H9 (cell line): ENCODE results near the gene OTUD3. TPM values are rescaled to one million over a fixed set of nuclear protein-coding genes. Genes with fewer than 3 reads are reported as not detected.

ENCODE experiments used
- DNase-seq: peaks from one replicate; pipeline ENCODE4 v3.0.0-alpha.2; 2017
- H2AFZ ChIP-seq: one replicate; pipeline ENCODE4 v1.6.1; 2013; ENCODE audit warnings: mild to moderate bottlenecking, low read length, control low read depth, moderate library complexity
- H2AK5ac ChIP-seq: 2 replicates; pipeline ENCODE4 v1.6.1; 2013; ENCODE audit warnings: low read length, control low read depth, mixed read lengths; ENCODE audit not compliant: insufficient read length
- H2BK120ac ChIP-seq: one replicate; pipeline ENCODE4 v1.6.1; 2013; ENCODE audit warnings: low read depth, mild to moderate bottlenecking, low read length, control low read depth, inconsistent platforms; ENCODE audit not compliant: poor library complexity, severe bottlenecking
- H2BK12ac ChIP-seq: 2 replicates; pipeline ENCODE4 v1.6.1; 2013; ENCODE audit warnings: low read length, control low read depth, mixed read lengths, low read depth; ENCODE audit not compliant: insufficient read length
- H2BK15ac ChIP-seq: 2 replicates; pipeline ENCODE4 v1.6.1; 2013; ENCODE audit warnings: low read depth, low read length, control low read depth
- H2BK20ac ChIP-seq: one replicate; pipeline ENCODE4 v1.6.1; 2013; ENCODE audit warnings: low read depth, mild to moderate bottlenecking, low read length, control low read depth, inconsistent platforms; ENCODE audit not compliant: poor library complexity, severe bottlenecking
- H2BK5ac ChIP-seq: 2 replicates; pipeline ENCODE4 v1.6.1; 2013; ENCODE audit warnings: low read length, control low read depth, mixed read lengths; ENCODE audit not compliant: insufficient read length
- H3K14ac ChIP-seq: 2 replicates; pipeline ENCODE4 v1.6.1; 2013; ENCODE audit warnings: low read length, control low read depth; ENCODE audit not compliant: insufficient read depth
- H3K18ac ChIP-seq: 2 replicates; pipeline ENCODE4 v1.6.1; 2013; ENCODE audit warnings: low read depth, mild to moderate bottlenecking, mixed read lengths, low read length, control low read depth; ENCODE audit not compliant: insufficient read length
- H3K23ac ChIP-seq: 2 replicates; pipeline ENCODE4 v1.6.1; 2013; ENCODE audit warnings: low read length, control low read depth, mixed read lengths, low read depth; ENCODE audit not compliant: insufficient read length
- H3K23me2 ChIP-seq: 2 replicates; pipeline ENCODE4 v1.6.1; 2013; ENCODE audit warnings: low read depth, mild to moderate bottlenecking, mixed read lengths, low read length, control low read depth; ENCODE audit not compliant: insufficient read length, poor library complexity, severe bottlenecking
- H3K27ac ChIP-seq: 2 replicates; pipeline ENCODE4 v1.5.1; 2013; ENCODE audit warnings: low read length, control low read depth, mixed read lengths, low read depth; ENCODE audit not compliant: insufficient read length
- H3K27me3 ChIP-seq: 2 replicates; pipeline ENCODE4 v1.6.1; 2013; ENCODE audit warnings: low read length, control low read depth, inconsistent platforms; ENCODE audit not compliant: insufficient read depth
- H3K4ac ChIP-seq: 2 replicates; pipeline ENCODE4 v1.6.1; 2013; ENCODE audit warnings: low read depth, mild to moderate bottlenecking, control low read depth, inconsistent platforms, low read length, moderate library complexity
- H3K4me1 ChIP-seq: 2 replicates; pipeline ENCODE4 v1.6.1; 2013; ENCODE audit warnings: low read length, control low read depth, inconsistent platforms; ENCODE audit not compliant: insufficient read depth
- H3K4me2 ChIP-seq: 2 replicates; pipeline ENCODE4 v1.6.1; 2013; ENCODE audit warnings: low read length, control low read depth, mixed read lengths; ENCODE audit not compliant: insufficient read length, insufficient read depth
- H3K56ac ChIP-seq: 2 replicates; pipeline ENCODE4 v1.6.1; 2013; ENCODE audit warnings: low read depth, mild to moderate bottlenecking, mixed read lengths, low read length, control low read depth; ENCODE audit not compliant: insufficient read length
- H3K79me1 ChIP-seq: 2 replicates; pipeline ENCODE4 v1.6.1; 2013; ENCODE audit warnings: low read depth, mild to moderate bottlenecking, moderate library complexity, low read length, control low read depth, inconsistent platforms; ENCODE audit not compliant: insufficient read depth, poor library complexity, severe bottlenecking
- H3K79me2 ChIP-seq: 2 replicates; pipeline ENCODE4 v1.6.1; 2013; ENCODE audit warnings: low read length, control low read depth, inconsistent platforms; ENCODE audit not compliant: insufficient read depth
- H3K9ac ChIP-seq: 2 replicates; pipeline ENCODE4 v1.6.1; 2013; ENCODE audit warnings: low read length, control low read depth, mixed read lengths; ENCODE audit not compliant: insufficient read length; ENCODE audit errors: extremely low read depth
- H3K9me3 ChIP-seq: one replicate; pipeline ENCODE4 v1.6.1; 2013; ENCODE audit warnings: low read depth, low read length, inconsistent platforms; ENCODE audit not compliant: control insufficient read depth
- H3T11ph ChIP-seq: one replicate; pipeline ENCODE4 v1.6.1; 2013; ENCODE audit warnings: mild to moderate bottlenecking, low read length, control low read depth, inconsistent platforms
- H4K20me1 ChIP-seq: one replicate; pipeline ENCODE4 v1.6.1; 2013; ENCODE audit not compliant: control insufficient read depth, insufficient read length, insufficient read depth
- H4K5ac ChIP-seq: 2 replicates; pipeline ENCODE4 v1.6.1; 2013; ENCODE audit warnings: low read depth, mild to moderate bottlenecking, mixed read lengths, low read length, control low read depth; ENCODE audit not compliant: insufficient read length
- H4K8ac ChIP-seq: replicated peaks from 2 replicates; pipeline ENCODE4 v1.6.1; 2013; ENCODE audit warnings: low read length, control low read depth, mixed read lengths, low read depth; ENCODE audit not compliant: insufficient read length
- H4K91ac ChIP-seq: 2 replicates; pipeline ENCODE4 v1.6.1; 2013; ENCODE audit warnings: low read depth, mild to moderate bottlenecking, moderate library complexity, mixed read lengths, low read length, control low read depth; ENCODE audit not compliant: insufficient read length
- H3K27ac Mint-ChIP-seq, 3 experiments: 2 replicates in 2 of 3; 3 replicates in 1 of 3; pipeline ENCODE4 v1.8.0; 2020 to 2021; ENCODE audit warnings: mixed read lengths in 3 of 3, mild to moderate bottlenecking in 1 of 3, moderate library complexity in 1 of 3
- H3K27me3 Mint-ChIP-seq: 2 replicates; pipeline ENCODE4 v1.8.0; 2021; ENCODE audit warnings: low read depth, mild to moderate bottlenecking, moderate library complexity, mixed read lengths
- H3K36me3 Mint-ChIP-seq, 3 experiments: 2 replicates in 2 of 3; 3 replicates in 1 of 3; pipeline ENCODE4 v1.8.0; 2020 to 2021; ENCODE audit warnings: low read depth in 3 of 3, mixed read lengths in 3 of 3; ENCODE audit not compliant: insufficient read depth in 1 of 3
- H3K4me1 Mint-ChIP-seq, 2 experiments: 2 replicates each; pipeline ENCODE4 v1.8.0; 2020; ENCODE audit warnings: mixed read lengths in 2 of 2
- H3K4me3 Mint-ChIP-seq, 2 experiments: 2 replicates in 1 of 2; 3 replicates in 1 of 2; pipeline ENCODE4 v1.8.0; 2020 to 2021; ENCODE audit warnings: mild to moderate bottlenecking in 2 of 2, mixed read lengths in 2 of 2, moderate library complexity in 1 of 2
- H3K9me3 Mint-ChIP-seq, 2 experiments: 2 replicates in 1 of 2; 3 replicates in 1 of 2; pipeline ENCODE4 v1.8.0; 2020; ENCODE audit warnings: mild to moderate bottlenecking in 2 of 2, mixed read lengths in 2 of 2, moderate library complexity in 1 of 2
- WGBS: extraction: QIAGEN DNeasy Blood & Tissue Kit; methylation state at CpG from one replicate; pipeline ENCODE4 v1.1.7; 2013; ENCODE audit warnings: missing lambda C conversion rate, low lambda C conversion rate, mixed read lengths; ENCODE audit not compliant: insufficient read length; ENCODE audit errors: extremely low coverage; 5-methylcytosine and 5-hydroxymethylcytosine counted together
- total RNA-seq: library from RNA; stranded (reverse); gene quantifications from 2 replicates; pipeline ENCODE4 v1.2.1, GENCODE V29; 2021
- TF ChIP-seq, protein P1 (sequence below): fragments of 200-600 bp; sonication (generic); conservative IDR thresholded peaks from 3 replicates; pipeline ENCODE4 v1.8.0; 2021; ENCODE audit warnings: antibody characterized with exemption, mild to moderate bottlenecking

OTUD3 gene
- total RNA-seq, 1 experiment from 2014 or later = 12.0 TPM

DNA sequence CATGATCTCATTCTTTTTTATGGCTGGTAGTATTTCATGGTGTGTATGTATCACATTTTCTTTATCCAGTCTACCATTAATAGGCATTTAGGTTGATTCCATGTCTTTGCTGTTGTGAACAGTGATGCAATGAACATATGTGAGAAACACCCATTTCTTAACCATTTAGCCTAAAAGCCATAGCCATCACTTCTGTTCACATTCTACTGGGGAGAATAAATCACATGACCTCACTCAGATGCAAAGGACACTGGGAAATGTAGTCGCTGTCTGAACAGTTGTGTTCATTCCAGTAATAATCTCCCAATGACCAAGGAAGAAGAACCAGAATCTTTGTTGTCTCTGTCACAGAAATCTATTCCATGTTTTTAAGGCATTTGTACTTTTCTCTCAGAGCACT lies 56.3 kb downstream of the OTUD3 start:
- H4K5ac ChIP-seq = no peak overlapping the region
- Mint-ChIP-seq H3K27ac (no peak overlapping the region), H3K4me1 (peaks cover 9% of the 10 kb centered on the region in 2 experiments), H3K9me3 (peaks cover 3 to 14% of the 10 kb centered on the region in 2 experiments; a peak in 4 of 5 replicates), H3K36me3 (no peaks in the 10 kb centered on the region; a peak in 2 of 7 replicates), H3K27me3 (no peaks in the 10 kb centered on the region), H3K4me3 (no peak overlapping the region)
- H4K20me1 ChIP-seq = no peaks in the 10 kb centered on the region
- H3K27me3 ChIP-seq = no peaks in the 10 kb centered on the region
- no peak overlapping the region for H2BK12ac ChIP-seq
- H2BK20ac ChIP-seq = no peak overlapping the region
- WGBS = no CpG with 5 or more reads among the region's 1 CpG
- no peak overlapping the region for H3K18ac ChIP-seq
- TF ChIP-seq, protein P1, sequence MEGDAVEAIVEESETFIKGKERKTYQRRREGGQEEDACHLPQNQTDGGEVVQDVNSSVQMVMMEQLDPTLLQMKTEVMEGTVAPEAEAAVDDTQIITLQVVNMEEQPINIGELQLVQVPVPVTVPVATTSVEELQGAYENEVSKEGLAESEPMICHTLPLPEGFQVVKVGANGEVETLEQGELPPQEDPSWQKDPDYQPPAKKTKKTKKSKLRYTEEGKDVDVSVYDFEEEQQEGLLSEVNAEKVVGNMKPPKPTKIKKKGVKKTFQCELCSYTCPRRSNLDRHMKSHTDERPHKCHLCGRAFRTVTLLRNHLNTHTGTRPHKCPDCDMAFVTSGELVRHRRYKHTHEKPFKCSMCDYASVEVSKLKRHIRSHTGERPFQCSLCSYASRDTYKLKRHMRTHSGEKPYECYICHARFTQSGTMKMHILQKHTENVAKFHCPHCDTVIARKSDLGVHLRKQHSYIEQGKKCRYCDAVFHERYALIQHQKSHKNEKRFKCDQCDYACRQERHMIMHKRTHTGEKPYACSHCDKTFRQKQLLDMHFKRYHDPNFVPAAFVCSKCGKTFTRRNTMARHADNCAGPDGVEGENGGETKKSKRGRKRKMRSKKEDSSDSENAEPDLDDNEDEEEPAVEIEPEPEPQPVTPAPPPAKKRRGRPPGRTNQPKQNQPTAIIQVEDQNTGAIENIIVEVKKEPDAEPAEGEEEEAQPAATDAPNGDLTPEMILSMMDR = no peak
- H2BK120ac ChIP-seq = no peak overlapping the region
- no peak overlapping the region for H3K9ac ChIP-seq
- no peak overlapping the region for H3K23ac ChIP-seq
- no peak overlapping the region for H4K91ac ChIP-seq
- H2AK5ac ChIP-seq = no peak overlapping the region
- no peak overlapping the region for H2AFZ ChIP-seq
- no peak overlapping the region for H3K4ac ChIP-seq
- H3K56ac ChIP-seq = no peak overlapping the region
- H2BK5ac ChIP-seq = no peak overlapping the region
- no peak overlapping the region for H3K4me2 ChIP-seq
- no peaks in the 10 kb centered on the region for H3K23me2 ChIP-seq
- no peaks in the 10 kb centered on the region for H3K79me2 ChIP-seq
- H2BK15ac ChIP-seq = no peak overlapping the region
- H3K14ac ChIP-seq = no peak overlapping the region
- DNase-seq = no peak
- no peaks in the 10 kb centered on the region for H3K79me1 ChIP-seq
- no peaks in the 10 kb centered on the region for H3K4me1 ChIP-seq
- no peaks in the 10 kb centered on the region for H3K9me3 ChIP-seq
- no peak overlapping the region for H4K8ac ChIP-seq
- no peak overlapping the region for H3T11ph ChIP-seq
- no peak overlapping the region for H3K27ac ChIP-seq
